Measurements from ENCODE around the gene ROR1. TPM values are rescaled to one million over a fixed set of nuclear protein-coding genes. Genes with fewer than 3 reads are reported as not detected.

Gene ROR1
- total and polyA plus RNA-seq, 8 donors, result 25.5 to 95.8 (median 83.0) TPM

DNA sequence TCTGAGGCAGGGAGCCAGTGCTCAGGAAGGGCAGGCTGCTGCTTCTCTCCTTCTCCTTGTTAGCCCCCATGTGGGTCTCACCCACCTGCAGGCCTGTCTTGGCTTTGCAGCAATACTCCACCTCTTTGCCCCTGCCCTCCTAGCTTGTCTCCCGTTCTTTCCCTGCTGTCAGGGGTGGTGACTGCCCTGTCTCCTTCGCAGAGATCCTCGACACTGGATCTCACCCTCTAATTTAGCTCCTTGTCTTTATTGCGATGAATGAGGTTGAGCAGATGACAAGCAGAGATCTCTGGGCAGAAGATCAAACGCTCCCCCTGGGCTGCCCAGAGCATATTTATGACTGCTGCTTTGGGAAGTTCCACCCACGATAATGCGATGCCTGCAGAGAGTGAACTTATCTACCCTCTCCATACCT lies 199.2 kb downstream of the ROR1 start:
- no peak overlapping the region for H3K27ac ChIP-seq
- peaks cover 0 to 5% of the 10 kb centered on the region in 2 donors for H3K4me1 ChIP-seq
- no peak overlapping the region for H3K4me3 ChIP-seq
- no peak for ATAC-seq
- DNase-seq, result no peak
- intact Hi-C loops (cut with DNase I), result no loop called here
- TF ChIP-seq, protein P1, sequence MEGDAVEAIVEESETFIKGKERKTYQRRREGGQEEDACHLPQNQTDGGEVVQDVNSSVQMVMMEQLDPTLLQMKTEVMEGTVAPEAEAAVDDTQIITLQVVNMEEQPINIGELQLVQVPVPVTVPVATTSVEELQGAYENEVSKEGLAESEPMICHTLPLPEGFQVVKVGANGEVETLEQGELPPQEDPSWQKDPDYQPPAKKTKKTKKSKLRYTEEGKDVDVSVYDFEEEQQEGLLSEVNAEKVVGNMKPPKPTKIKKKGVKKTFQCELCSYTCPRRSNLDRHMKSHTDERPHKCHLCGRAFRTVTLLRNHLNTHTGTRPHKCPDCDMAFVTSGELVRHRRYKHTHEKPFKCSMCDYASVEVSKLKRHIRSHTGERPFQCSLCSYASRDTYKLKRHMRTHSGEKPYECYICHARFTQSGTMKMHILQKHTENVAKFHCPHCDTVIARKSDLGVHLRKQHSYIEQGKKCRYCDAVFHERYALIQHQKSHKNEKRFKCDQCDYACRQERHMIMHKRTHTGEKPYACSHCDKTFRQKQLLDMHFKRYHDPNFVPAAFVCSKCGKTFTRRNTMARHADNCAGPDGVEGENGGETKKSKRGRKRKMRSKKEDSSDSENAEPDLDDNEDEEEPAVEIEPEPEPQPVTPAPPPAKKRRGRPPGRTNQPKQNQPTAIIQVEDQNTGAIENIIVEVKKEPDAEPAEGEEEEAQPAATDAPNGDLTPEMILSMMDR (IDR thresholded peaks at IDR 0.05), result no peak
- no peaks in the 10 kb centered on the region for H3K9me3 ChIP-seq
- H3K27me3 ChIP-seq, result no peaks in the 10 kb centered on the region
- H3K36me3 ChIP-seq, result no peaks in the 10 kb centered on the region

DNA sequence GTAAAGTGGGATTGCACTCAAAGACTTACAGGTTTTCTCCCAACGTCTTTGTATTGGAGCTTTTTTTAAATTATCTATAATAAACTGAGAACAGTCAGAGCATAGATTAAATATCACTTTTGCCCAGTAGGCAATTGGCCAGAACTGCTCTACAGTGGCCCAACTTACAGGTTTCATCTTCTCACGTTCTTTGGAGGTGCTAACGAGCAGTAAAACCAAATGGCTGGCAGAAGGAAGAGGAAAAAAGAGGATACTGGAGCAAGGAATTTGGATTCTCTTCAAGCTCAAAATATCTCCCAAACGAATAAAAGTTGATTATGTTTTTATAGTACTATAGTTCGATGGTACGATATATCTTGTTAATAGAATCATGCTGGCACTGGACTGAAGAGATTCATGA lies 201.1 kb downstream of the ROR1 start:
- H3K9me3 ChIP-seq, result no peaks in the 10 kb centered on the region
- DNase-seq, result no peak
- H3K27ac ChIP-seq, result no peak overlapping the region
- no peaks in the 10 kb centered on the region for H3K4me1 ChIP-seq
- intact Hi-C loops (cut with DNase I), result no loop called here
- no peak overlapping the region for H3K4me3 ChIP-seq
- no peaks in the 10 kb centered on the region for H3K36me3 ChIP-seq
- no peak for ATAC-seq
- H3K27me3 ChIP-seq, result no peaks in the 10 kb centered on the region
- TF ChIP-seq, protein P1 (IDR thresholded peaks at IDR 0.05), result no peak

DNA sequence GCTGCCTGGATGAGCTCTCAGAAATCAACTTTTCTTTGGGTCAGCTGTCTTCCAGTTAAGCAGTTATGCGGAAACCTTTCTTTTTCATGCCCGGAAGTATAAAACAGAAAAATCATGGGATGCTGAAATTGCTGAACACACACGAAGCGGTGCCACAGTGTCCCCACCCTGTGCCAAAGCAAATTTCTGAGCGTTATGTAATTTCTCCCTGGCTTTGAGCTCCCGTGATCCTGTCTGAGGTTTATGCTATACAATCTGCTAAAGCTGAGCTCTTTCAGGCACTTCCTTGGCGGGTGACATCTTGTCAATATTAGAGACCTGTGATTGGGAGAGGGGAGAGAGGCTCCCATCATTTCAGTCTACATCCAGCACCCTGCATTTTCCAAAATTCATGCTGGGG lies 201.7 kb downstream of the ROR1 start:
- Histone ChIP-seq H3K36me3 (no peaks in the 10 kb centered on the region), H3K27me3 (no peaks in the 10 kb centered on the region), H3K27ac (no peak overlapping the region), H3K4me3 (no peak overlapping the region), H3K4me1 (no peaks in the 10 kb centered on the region), H3K9me3 (no peaks in the 10 kb centered on the region)
- DNase-seq, result peak in 1 of 4 donors; percentile 29
- ATAC-seq, result no peak
- intact Hi-C loops (cut with DNase I), result no loop called here
- TF ChIP-seq, protein P1 (IDR thresholded peaks at IDR 0.05), result no peak

DNA sequence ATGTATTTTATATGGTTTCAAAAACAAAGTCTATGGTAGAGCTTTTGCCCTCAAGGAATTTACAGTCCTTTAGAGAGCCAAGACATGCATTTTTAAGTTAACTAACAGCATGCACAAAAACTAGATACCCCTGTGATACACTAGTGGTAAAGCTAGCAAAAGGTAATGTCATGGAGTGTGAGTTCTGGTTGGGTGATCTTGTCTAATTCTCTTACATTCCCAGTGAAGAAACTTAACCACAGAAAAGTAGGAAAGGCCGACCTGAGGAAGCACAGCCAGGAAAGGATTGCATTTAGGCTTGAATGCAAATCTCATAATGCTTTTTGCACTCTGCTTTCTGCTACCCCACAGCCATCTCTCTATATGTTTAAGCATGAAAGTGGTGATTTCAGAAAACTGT lies 202.2 kb downstream of the ROR1 start:
- Histone ChIP-seq H3K9me3 (no peaks in the 10 kb centered on the region), H3K4me1 (no peaks in the 10 kb centered on the region), H3K27ac (no peak overlapping the region), H3K27me3 (no peaks in the 10 kb centered on the region), H3K36me3 (no peaks in the 10 kb centered on the region), H3K4me3 (no peak overlapping the region)
- intact Hi-C loops (cut with DNase I), result no loop called here
- DNase-seq (no peak), ATAC-seq (no peak)
- TF ChIP-seq, protein P1 (IDR thresholded peaks at IDR 0.05), result no peak

DNA sequence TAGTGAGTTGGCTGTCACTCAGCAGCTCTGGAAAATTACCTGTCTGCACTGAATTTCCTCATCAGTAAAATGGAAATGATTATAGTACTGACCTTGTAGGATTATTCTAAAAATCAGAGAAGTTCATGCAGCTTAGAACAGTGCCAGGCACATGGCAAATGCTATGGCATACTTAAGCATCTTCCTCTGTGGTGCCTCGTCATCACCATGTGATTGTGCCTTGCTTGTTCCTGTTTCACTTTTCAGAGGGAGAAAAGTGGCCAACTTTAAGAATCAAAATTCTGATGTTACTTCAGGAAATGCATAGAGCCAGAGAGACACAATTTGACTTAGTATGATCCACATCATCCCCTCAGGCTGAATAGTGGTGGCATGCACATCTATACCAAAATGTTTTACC lies 203.6 kb downstream of the ROR1 start:
- Histone ChIP-seq H3K4me1 (no peaks in the 10 kb centered on the region), H3K36me3 (no peaks in the 10 kb centered on the region), H3K4me3 (no peak overlapping the region), H3K27ac (no peak overlapping the region), H3K27me3 (no peaks in the 10 kb centered on the region), H3K9me3 (no peaks in the 10 kb centered on the region)
- TF ChIP-seq, protein P1 (IDR thresholded peaks at IDR 0.05), result no peak
- ATAC-seq, result no peak
- intact Hi-C loops (cut with DNase I), result no loop called here
- no peak for DNase-seq
